ENCODE measurements around the gene TSPAN5. TPM values are rescaled to one million over a fixed set of nuclear protein-coding genes. Genes with fewer than 3 reads are reported as not detected.

The TSPAN5 gene
- total RNA-seq, 1 donor from 2014 or later = 24.9 TPM

DNA sequence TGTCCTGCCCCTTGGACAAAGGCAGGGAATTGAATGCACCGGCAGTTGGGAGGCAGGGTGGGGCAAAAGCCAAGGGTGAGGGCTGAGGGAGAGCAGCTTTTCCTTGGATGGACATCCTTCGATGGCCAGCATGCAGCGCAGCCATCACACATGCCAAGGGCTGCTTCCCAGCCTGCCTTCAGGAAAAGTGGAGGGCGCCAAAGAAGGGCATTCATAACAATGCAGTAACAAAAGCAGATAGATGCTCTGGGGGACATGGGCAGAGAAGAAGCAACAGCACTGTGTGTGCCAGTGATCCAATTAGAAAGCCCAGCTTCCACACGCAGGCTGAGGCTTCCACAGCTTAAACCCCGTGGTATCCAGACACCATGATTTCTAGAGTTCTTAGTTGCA, 71.5 kb downstream of the TSPAN5 start:
- no peak for DNase-seq (ENCODE audit: low read depth)
- TF ChIP-seq, protein P1, sequence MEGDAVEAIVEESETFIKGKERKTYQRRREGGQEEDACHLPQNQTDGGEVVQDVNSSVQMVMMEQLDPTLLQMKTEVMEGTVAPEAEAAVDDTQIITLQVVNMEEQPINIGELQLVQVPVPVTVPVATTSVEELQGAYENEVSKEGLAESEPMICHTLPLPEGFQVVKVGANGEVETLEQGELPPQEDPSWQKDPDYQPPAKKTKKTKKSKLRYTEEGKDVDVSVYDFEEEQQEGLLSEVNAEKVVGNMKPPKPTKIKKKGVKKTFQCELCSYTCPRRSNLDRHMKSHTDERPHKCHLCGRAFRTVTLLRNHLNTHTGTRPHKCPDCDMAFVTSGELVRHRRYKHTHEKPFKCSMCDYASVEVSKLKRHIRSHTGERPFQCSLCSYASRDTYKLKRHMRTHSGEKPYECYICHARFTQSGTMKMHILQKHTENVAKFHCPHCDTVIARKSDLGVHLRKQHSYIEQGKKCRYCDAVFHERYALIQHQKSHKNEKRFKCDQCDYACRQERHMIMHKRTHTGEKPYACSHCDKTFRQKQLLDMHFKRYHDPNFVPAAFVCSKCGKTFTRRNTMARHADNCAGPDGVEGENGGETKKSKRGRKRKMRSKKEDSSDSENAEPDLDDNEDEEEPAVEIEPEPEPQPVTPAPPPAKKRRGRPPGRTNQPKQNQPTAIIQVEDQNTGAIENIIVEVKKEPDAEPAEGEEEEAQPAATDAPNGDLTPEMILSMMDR (conservative IDR thresholded peaks at IDR 0.05; ENCODE audit: low read depth, low read length) = no peak
- no peak overlapping the region for H3K4me3 ChIP-seq (ENCODE audit: low read depth, low read length)

DNA sequence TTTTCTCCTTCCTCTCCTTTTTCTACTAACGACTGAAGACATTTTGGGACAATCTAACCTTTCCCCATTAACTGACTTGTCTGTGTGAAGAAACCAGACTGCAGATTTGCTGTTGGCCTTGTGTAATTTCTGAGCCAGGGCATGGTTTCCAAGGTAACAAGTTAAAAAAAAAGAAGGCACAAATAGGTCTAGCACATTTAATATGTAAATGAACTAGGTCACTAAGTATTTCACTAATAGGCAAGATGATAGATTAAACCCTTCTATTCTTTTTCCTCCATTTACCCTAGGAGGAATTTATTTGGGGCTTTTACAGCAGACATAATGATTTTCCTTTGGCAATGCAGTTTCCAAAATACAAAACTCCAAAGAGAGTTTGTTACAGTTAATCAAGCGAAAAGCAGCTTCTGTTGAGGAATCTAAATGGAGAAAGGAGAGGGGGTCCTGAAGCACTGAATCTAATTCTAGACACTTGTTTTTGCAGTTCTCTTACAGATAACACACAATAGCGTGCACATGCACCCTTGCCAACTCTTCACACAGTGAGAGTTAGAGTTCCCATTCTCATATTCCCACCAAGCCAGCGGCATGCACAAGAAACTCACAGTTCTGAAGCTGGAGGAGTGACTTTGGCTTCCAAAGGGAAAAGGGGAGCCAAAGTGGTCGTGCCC, 72.0 kb downstream of the TSPAN5 start:
- no peak for DNase-seq (ENCODE audit: low read depth)
- no peak overlapping the region for H3K4me3 ChIP-seq (ENCODE audit: low read depth, low read length)
- TF ChIP-seq, protein P1 (conservative IDR thresholded peaks at IDR 0.05; ENCODE audit: low read depth, low read length) = no peak

DNA sequence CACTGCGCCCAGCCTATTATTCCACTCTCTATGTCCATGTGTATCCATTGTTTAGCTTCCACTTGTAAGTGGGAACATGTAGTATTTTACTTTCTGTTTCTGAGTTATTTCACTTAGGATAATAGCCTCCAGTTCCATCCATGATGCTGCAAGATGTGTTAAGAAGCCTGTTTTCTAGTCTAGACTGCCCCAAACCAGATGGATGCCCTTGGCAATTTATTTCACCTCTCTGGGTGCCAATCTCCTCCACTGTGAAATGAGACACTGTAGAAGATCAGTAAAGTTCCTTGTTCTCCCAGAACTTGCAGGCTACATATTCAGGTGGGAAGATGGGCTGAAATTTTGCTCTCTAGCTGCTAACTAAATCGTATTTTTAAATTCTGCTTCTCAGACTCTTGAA, 72.8 kb downstream of the TSPAN5 start:
- no peak for DNase-seq (ENCODE audit: low read depth)
- H3K4me3 ChIP-seq (ENCODE audit: low read depth, low read length) = no peak overlapping the region
- TF ChIP-seq, protein P1 (conservative IDR thresholded peaks at IDR 0.05; ENCODE audit: low read depth, low read length) = no peak

DNA sequence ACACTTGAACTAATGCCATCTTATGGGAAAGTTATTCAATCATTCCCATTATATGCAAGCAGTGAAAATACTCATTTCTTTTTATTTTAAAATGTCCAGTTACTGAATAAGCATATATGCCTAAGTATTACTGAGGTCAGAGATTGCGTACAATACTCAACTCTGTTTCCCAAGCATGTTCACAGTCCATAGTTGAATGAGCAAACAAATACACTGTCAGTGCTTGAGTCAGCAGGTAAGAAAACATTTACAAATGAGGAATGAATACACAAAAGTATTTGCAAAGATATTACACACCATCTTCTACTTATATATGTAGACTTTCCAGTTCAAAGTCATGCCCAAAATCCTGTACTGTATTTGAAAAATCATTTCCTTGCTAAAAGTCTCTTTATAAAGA, 74.1 kb downstream of the TSPAN5 start:
- no peak for DNase-seq (ENCODE audit: low read depth)
- no peak overlapping the region for H3K4me3 ChIP-seq (ENCODE audit: low read depth, low read length)
- TF ChIP-seq, protein P1 (conservative IDR thresholded peaks at IDR 0.05; ENCODE audit: low read depth, low read length) = no peak

DNA sequence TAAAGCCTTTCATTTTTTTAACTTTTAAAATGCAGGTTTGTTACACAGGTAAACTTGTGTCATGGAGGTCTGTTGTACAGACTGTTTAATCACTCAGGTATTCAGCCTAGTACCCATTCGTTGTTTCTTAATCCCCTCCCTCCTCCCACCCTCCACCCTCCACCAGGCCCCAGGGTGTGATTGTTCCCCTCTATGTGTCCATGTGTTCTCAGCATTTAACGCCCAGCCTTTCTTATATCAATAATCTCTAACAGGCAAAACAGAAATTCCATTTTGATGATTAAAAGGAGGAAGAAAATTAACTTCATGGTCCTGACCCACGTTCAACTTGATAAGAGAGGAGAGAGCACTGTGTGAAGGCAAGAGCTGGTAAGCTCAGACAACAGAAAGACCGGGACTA, 75.1 kb downstream of the TSPAN5 start:
- no peak overlapping the region for H3K4me3 ChIP-seq (ENCODE audit: low read depth, low read length)
- no peak for DNase-seq (ENCODE audit: low read depth)
- TF ChIP-seq, protein P1 (conservative IDR thresholded peaks at IDR 0.05; ENCODE audit: low read depth, low read length) = no peak

DNA sequence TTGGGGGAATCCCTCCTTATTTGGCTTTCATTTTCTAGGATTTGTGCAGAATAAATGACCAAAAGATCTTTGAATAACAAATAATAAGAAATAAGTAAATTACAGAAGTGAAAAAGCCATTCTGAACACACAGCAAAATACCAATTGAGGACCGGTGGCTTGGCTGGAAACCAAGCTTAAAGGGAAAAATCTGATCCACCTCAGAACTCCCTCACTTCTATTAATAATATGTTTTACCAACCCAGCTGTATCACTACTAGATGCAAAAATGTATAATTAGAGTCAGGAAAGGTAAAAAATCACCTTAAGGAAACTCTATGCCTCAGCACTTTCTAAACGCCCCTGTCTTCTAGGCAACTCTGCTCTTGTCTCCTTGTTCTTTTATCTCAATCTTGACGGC, 77.3 kb downstream of the TSPAN5 start:
- H3K4me3 ChIP-seq (ENCODE audit: low read depth, low read length) = no peak overlapping the region
- no peak for DNase-seq (ENCODE audit: low read depth)
- TF ChIP-seq, protein P1 (conservative IDR thresholded peaks at IDR 0.05; ENCODE audit: low read depth, low read length) = no peak

DNA sequence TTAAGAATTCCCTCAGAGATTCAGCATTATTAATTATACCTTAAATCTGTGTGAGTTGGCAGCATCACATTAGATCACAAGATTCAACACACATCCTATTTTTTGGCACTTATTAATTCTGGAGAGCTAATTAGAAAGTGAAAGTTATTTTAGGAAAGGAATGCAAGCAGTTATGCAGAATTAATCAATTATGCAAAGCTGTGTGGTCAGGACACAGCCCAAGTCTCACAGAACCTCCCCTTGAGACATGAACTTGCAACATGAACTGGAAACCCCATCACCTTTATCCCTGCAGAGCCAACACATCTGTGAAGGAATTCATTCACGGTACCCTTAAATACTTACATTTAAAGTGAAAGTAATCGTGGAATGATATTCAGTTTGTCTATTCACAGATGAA, 80.5 kb downstream of the TSPAN5 start:
- no peak overlapping the region for H3K4me3 ChIP-seq (ENCODE audit: low read depth, low read length)
- TF ChIP-seq, protein P1 (conservative IDR thresholded peaks at IDR 0.05; ENCODE audit: low read depth, low read length) = no peak
- DNase-seq (ENCODE audit: low read depth) = no peak

All from epithelial cell of proximal tubule (primary cell).